Measurements from ENCODE around the gene SLC29A3. TPM values are rescaled to one million over a fixed set of nuclear protein-coding genes. Genes with fewer than 3 reads are reported as not detected.

Gene SLC29A3
- total RNA-seq, 2 experiments from 2014 or later: 2.9 to 3.3 TPM

- Mint-ChIP-seq H3K36me3 (ENCODE audit: low read depth) (no peaks in the 10 kb centered on the region), H3K9me3 (no peaks in the 10 kb centered on the region), H3K27me3 (peaks cover 39% of the 10 kb centered on the region), H3K27ac (no peak overlapping the region), H3K4me3 (no peak overlapping the region), H3K4me1 (ENCODE audit: low read depth) (no peaks in the 10 kb centered on the region)
- no peak for DNase-seq
- POLR2A ChIA-PET: no interaction called here
- intact Hi-C loops (cut with micrococcal nuclease): loop anchor here (10.0 kb wide), 1 partner anchor 222 kb away; no protein-coding TSS in a partner anchor
- TF ChIP-seq CTCF (IDR thresholded peaks at IDR 0.05): no peak
- CTCF ChIA-PET: interaction anchor here (1.0 to 1.9 kb wide), 3 partner anchors 9 to 217 kb away, joined by 3 to 7 read pairs (median 5); no protein-coding TSS in a partner anchor
- no peak for ATAC-seq
These were observed 74.0 kb downstream of the SLC29A3 start for GRCh38 chr10:71392791-71393781.

- Mint-ChIP-seq H3K4me1 (ENCODE audit: low read depth) (no peaks in the 10 kb centered on the region), H3K36me3 (ENCODE audit: low read depth) (no peaks in the 10 kb centered on the region), H3K27ac (no peak overlapping the region), H3K27me3 (peaks cover 45% of the 10 kb centered on the region), H3K9me3 (no peaks in the 10 kb centered on the region), H3K4me3 (no peak overlapping the region)
- POLR2A ChIA-PET: no interaction called here
- TF ChIP-seq CTCF (IDR thresholded peaks at IDR 0.05): no peak
- CTCF ChIA-PET: interaction anchor here (2.2 to 5.7 kb wide), 2 partner anchors 10 to 314 kb away, joined by 14 to 60 read pairs; no protein-coding TSS in a partner anchor
- intact Hi-C loops (cut with micrococcal nuclease): loop anchor here (10.0 kb wide), 1 partner anchor 221 kb away; no protein-coding TSS in a partner anchor
- ATAC-seq (no peak), DNase-seq (no peak)
These were observed 74.9 kb downstream of the SLC29A3 start for GRCh38 chr10:71393841-71394475.

GRCh38 chr10:71394926-71395562 lies 76.0 kb downstream of the SLC29A3 start:
- no peak for ATAC-seq
- TF ChIP-seq CTCF (IDR thresholded peaks at IDR 0.05): no peak
- no peaks in the 10 kb centered on the region for H3K9me3 Mint-ChIP-seq
- no peaks in the 10 kb centered on the region for H3K4me1 Mint-ChIP-seq (ENCODE audit: low read depth)
- no peak for DNase-seq
- ChIA-PET POLR2A (interaction anchor here (1.3 kb wide), 1 partner anchor 18 kb away, joined by 3 read pairs; no protein-coding TSS in a partner anchor), CTCF (interaction anchor here (0.7 to 5.7 kb wide), 18 partner anchors 11 to 378 kb away, joined by 3 to 60 read pairs (median 4); partner anchors contain the start of gene VSIR)
- no peaks in the 10 kb centered on the region for H3K36me3 Mint-ChIP-seq (ENCODE audit: low read depth)
- H3K27ac Mint-ChIP-seq: no peak overlapping the region
- H3K27me3 Mint-ChIP-seq: peaks cover 52% of the 10 kb centered on the region
- intact Hi-C loops (cut with micrococcal nuclease): loop anchor here (5.0 to 10.0 kb wide), 2 partner anchors 172 to 220 kb away; no protein-coding TSS in a partner anchor
- no peak overlapping the region for H3K4me3 Mint-ChIP-seq

GRCh38 chr10:71395621-71396020 lies 76.6 kb downstream of the SLC29A3 start:
- no peak overlapping the region for H3K4me3 Mint-ChIP-seq
- TF ChIP-seq CTCF (IDR thresholded peaks at IDR 0.05): no peak
- H3K9me3 Mint-ChIP-seq: no peaks in the 10 kb centered on the region
- ATAC-seq (no peak), DNase-seq (no peak)
- peaks cover 53% of the 10 kb centered on the region for H3K27me3 Mint-ChIP-seq
- no peaks in the 10 kb centered on the region for H3K4me1 Mint-ChIP-seq (ENCODE audit: low read depth)
- no peaks in the 10 kb centered on the region for H3K36me3 Mint-ChIP-seq (ENCODE audit: low read depth)
- ChIA-PET POLR2A (interaction anchor here (1.3 kb wide), 1 partner anchor 19 kb away, joined by 3 read pairs; no protein-coding TSS in a partner anchor), CTCF (interaction anchor here (0.7 to 5.7 kb wide), 24 partner anchors 12 to 416 kb away, joined by 3 to 60 read pairs (median 4); partner anchors contain the start of gene VSIR)
- intact Hi-C loops (cut with micrococcal nuclease): loop anchor here (5.0 to 10.0 kb wide), 2 partner anchors 172 to 219 kb away; no protein-coding TSS in a partner anchor
- H3K27ac Mint-ChIP-seq: no peak overlapping the region

Measured in activated CD8-positive, alpha-beta T cell treated with anti-CD3 and anti-CD28 coated beads for 36 hours (primary cell).